Activated effector memory CD4-positive, alpha-beta T cell treated with Interleukin-2 at 50 U/mL for 16 hours (primary cell): ENCODE data around the gene MARVELD3.
"Not testable (repeated sequence)": the region's sequence is repeated elsewhere in the genome, so short reads cannot be mapped to it uniquely, and the experiment has no call there.

Experiments used
- DNase-seq: peaks from one replicate; pipeline ENCODE4 v3.0.0-alpha.2; 2020

MARVELD3 gene, protein sequence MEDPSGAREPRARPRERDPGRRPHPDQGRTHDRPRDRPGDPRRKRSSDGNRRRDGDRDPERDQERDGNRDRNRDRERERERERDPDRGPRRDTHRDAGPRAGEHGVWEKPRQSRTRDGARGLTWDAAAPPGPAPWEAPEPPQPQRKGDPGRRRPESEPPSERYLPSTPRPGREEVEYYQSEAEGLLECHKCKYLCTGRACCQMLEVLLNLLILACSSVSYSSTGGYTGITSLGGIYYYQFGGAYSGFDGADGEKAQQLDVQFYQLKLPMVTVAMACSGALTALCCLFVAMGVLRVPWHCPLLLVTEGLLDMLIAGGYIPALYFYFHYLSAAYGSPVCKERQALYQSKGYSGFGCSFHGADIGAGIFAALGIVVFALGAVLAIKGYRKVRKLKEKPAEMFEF

DNA sequence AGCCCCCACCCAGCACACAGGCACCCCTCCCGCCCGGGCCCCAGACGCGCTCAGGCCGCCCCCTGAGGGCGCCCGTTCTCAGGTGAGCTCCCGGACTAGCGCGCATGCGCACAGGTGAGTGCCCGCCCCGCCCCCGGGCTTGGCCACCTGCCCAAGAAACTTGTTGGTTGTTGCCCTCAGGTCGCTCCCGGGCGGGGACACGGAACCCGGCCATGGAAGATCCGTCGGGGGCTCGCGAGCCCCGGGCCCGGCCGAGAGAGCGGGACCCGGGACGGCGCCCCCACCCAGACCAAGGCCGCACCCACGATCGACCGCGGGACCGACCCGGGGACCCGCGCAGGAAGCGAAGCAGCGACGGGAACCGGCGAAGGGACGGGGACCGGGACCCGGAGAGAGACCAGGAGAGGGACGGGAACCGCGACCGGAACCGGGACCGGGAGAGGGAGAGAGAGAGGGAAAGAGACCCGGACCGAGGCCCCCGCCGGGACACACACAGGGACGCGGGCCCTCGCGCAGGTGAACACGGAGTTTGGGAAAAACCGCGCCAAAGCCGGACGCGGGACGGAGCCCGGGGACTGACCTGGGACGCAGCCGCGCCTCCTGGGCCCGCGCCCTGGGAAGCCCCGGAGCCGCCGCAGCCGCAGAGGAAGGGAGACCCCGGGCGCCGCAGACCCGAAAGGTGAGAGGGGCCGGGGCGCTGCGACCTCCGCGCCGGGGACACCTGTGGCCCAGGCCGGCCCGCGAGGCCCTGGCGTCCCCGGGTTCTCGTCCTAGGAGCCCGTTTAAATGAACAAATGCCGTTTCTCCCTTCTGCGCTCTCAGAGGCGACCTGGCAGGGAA is at the start of gene MARVELD3:
Gene MARVELD3, plus strand, starts transcription at position 167 of the 840 bp plus-strand sequence. Its CDS starts 46 bp downstream, at position 213.
- no peak for DNase-seq

DNA sequence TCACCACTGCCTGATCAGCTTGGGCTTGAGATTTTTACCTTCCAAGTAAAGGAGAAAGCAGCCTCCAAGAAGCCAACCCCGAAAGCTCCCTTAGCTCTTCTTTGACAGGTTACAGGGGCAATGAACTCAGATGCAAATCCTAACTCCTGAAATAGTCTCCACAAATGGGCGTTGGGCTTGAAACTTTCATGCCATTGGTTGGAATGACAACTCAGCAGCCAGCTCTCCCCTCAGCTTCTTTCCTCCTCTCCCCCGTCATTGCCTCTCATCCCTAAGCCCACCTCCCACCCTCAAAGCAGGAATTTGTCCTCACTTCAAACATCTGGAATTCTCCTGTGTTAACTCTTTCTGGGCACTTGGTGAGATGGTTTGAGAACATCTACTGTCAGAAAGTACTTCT is 49.0 kb upstream of the MARVELD3 start, which contains the start of gene TAT:
Gene TAT, minus strand, starts transcription at position 122 of the 400 bp plus-strand sequence. CDS start 677 bp downstream, outside the sequence.
- no peak for DNase-seq

DNA sequence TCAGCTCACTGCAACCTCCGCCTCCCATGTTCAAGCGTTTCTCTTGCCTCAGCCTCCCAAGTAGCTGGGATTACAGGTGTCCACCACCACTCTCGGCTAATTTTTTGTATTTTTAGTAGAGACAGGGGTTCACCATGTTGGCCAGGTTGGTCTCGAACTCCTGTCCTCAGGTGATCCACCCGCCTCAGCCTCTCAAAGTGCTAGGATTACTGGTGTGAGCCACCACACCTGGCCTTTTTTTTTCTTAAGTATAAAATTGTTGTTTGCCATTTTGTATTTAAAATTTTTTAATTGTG is 43.5 kb upstream of the MARVELD3 start:
- not testable (repeated sequence) for DNase-seq

GRCh38 chr16:71584543-71585317 is 41.3 kb upstream of the MARVELD3 start:
- no peak for DNase-seq

- no peak for DNase-seq
Observed at GRCh38 chr16:71585318-71585703, 40.7 kb upstream of the MARVELD3 start.

DNA sequence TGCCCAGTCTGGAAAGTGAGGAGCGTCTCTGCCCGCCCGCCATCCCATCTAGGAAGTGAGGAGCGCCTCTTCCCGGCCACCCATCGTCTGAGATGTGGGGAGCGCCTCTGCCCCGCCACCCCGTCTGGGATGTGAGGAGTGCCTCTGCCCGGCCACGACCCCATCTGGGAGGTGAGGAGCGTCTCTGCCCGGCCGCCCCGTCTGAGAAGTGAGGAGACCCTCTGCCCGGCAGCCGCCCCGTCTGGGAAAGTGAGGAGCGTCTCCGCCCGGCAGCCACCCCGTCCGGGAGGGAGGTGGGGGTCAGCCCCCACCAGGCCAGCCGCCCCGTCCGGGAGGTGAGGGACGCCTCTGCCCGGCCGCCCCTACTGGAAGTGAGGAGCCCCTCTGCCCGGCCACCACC is 36.6 kb upstream of the MARVELD3 start:
- DNase-seq: not testable (repeated sequence)

DNA sequence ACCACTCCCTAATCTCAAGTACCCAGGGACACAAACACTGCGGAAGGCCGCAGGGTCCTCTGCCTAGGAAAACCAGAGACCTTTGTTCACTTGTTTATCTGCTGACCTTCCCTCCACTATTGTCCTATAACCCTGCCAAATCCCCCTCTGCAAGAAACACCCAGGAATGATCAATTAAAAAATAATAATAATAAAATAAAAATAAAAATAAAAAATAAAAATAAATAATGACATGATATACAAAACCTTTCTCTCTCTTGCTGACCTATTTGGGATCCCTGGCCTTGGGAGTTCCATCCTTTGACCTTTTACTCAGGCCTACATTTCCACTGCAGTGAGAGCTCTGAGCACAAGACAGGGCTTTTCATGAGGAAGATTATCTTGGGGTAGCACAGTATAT is 35.9 kb upstream of the MARVELD3 start:
- DNase-seq: not testable (repeated sequence)

DNA sequence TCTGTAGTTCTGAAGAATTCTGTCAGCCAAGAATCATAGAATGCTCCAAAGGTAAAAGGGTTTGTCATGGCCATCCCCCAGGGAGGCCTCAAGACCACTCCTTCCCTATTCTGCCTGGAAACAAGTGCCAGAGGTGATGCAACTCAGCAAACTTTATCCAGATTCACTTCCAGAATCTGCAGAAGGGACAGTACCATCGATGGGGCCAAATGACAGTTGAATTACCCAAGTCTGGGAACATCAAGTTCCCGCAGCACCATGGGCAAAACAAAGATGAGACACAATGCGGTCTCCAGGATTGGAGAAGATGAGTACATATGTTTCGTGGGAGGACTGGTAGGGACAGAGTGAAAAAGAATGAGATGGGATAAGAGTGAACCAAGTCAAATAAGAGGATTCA is 35.4 kb upstream of the MARVELD3 start:
- no peak for DNase-seq

- no peak for DNase-seq
Observed at GRCh38 chr16:71591917-71592316, 34.1 kb upstream of the MARVELD3 start.

- no peak for DNase-seq
Observed at GRCh38 chr16:71593048-71593999, 32.7 kb upstream of the MARVELD3 start.

DNA sequence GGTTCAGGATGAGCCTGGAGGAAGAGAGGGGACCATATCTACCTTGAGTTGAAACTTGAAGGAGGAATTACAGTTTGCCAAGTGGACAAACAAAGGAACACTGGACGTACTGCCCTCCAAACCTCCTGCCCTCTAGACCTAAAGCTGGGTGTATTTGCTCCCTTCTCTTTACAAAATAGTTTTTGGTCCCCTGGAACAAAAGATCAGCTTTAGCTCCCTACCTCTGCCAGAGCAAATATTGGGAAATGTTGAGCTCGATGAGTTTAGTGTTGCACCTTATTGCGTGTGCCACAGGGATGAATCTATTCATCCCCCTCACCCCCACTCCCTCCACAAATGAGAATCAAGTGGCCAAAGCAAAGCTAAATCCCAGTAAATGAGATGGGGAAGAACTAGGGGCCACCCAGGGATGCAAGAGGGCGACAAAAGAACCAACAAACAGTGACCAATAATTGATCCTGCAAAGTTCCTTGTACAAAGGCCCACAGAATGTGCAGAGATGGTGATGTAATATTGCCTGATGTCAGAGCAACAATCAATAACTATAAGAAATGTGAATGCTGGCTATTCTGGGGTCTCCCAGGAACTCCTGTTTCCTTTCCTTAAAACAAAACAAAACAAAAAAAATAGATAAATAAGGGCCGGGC is 31.9 kb upstream of the MARVELD3 start:
- no peak for DNase-seq

DNA sequence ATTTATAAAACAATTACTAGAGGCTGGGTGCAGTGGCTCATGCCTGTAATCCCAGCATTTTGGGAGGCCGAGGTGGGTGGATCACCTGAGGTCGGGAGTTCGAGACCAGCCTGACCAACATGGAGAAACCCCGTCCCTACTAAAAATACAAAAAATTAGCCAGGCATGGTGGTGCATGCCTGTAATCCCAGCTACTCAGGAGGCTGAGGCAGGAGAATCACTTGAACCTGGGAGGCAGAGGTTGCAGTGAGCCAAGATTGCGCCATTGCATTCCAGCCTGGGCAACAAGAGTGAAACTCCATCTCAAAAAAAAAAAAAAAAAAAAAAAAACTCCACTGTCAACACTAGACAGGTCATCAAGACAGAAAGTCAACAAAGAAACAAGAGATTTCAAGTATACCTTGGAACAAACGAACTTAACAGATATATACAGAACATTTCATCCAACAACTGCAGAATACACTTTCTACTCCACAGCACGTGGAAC is 30.6 kb upstream of the MARVELD3 start:
- DNase-seq: not testable (repeated sequence)

- DNase-seq: not testable (repeated sequence)
Observed at GRCh38 chr16:71598426-71598825, 27.6 kb upstream of the MARVELD3 start.

GRCh38 chr16:71600822-71601221 is 25.2 kb upstream of the MARVELD3 start:
- no peak for DNase-seq

- no peak for DNase-seq
Observed at GRCh38 chr16:71609066-71609465, 16.9 kb upstream of the MARVELD3 start.

DNA sequence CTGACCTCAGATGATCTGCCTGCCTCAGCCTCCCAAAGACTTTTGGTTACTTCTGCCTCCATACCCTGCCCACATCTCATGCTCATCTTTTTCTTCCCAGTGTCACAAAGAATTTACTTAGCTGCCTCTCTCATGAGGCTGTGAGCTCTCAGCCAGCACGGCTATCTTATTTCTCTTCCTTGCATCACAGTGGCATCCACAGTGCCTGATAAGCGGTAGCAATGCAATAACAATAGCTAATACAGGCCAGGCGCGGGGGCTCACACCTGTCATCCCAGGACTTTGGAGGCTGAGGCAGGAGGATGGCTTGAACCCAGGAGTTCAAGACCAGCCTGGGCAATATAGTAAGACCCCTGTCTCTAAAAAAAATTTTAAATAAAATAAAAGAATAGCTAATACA is 15.5 kb upstream of the MARVELD3 start:
- no peak for DNase-seq

GRCh38 chr16:71610936-71611871 is 14.8 kb upstream of the MARVELD3 start:
- peak; percentile 56 for DNase-seq

- DNase-seq: not testable (repeated sequence)
Observed at GRCh38 chr16:71614956-71615355, 11.0 kb upstream of the MARVELD3 start.

DNA sequence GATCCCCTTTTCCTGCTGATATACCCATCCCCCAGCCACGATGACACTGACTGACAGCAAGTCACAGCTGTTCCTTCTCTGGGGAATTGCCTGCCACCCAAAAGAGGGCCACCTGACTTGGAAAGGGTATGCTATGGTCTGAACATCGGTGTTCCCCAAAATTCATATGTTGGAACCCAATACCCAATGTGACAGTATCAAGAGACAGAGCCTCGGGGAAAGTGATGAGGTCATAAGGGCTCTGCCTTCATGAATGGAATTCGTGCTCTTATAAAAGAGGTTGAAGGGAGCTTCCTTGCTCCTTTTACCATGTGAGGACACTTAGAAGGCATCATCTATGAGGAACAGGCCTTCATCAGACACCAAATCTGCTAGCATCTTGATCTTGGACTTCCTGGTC is 7.6 kb upstream of the MARVELD3 start:
- no peak for DNase-seq

- no peak for DNase-seq
Observed at GRCh38 chr16:71622088-71622487, 3.9 kb upstream of the MARVELD3 start.
